GM19452 (cell line): ENCODE measurements around the gene KRT71.
"Not testable (repeated sequence)": the region's sequence is repeated elsewhere in the genome, so short reads cannot be mapped to it uniquely, and the experiment has no call there.

ENCODE experiments used
- ATAC-seq: cut with Tn5 transposase; IDR thresholded peaks from one replicate; pipeline ENCODE4 v1.9.1; 2021; ENCODE audit not compliant: unreplicated experiment

The KRT71 gene

DNA sequence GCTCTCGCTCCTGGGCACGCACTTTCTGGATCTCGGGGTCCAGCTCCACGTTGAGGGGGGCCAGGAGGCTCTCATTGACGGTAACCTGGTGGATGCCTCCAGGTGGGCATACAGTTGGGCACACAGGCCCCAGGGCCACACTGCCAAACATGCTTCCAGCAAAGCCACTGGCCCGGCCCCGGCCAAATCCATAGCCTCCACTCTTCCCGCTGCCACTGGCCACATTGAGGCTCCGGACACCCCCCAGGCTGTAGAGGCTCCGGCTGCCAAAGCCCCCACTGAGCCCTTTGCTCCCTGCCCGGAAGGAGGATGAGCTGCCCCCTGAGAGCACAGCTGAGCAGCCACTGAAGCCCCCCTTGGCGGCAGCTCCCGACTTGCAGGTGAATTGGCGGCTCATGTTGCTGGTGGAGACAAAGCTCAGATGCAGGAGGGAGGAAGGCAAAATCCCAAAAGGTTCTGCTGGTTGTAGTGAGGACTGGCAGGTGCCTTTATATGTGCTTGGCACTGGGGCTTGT, at the start of gene KRT71:
Gene KRT71 (minus strand): TSS at position 465 of the 515 bp plus-strand sequence. CDS start 68 bp downstream, at position 397.
- ATAC-seq = no peak

DNA sequence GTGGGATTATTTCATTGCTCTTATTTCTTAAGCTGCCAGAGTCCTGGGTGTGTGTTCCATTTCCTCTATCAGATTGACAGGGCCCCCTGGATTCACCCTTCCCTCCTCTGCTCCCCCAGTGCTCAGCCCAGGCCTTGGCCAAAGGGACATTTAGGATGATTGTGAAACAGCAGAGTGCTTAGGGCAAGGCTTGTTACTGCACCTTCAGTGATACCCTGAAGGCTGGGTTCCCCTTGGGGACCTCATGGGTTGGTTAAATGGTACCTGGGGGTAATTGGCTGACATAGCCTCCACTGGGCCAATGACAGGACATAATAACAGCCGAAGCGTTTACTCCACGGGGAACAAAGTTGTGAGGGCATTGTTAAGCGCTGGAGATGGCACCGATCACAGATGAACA, 49.6 kb upstream of the KRT71 start:
- no peak for ATAC-seq

DNA sequence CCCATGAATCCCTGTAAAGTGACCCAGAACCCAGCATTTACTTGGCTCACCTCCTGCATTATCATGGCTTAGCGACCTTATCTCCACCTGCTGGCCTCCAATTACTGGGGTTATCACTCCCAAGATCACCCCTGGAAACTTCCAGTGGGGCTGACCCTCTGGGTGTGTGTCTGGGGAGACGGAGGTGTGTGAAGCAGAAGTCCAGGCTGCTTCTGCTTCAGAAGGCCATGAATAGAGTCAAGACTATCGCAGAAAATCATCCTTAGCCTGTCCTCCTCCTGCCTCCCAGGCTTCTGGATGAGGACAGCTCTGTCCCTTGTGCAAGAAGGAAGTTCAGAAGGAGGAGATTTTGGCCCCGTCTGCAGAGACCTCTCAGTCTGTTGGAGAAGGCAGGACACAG, 48.7 kb upstream of the KRT71 start:
- no peak for ATAC-seq

DNA sequence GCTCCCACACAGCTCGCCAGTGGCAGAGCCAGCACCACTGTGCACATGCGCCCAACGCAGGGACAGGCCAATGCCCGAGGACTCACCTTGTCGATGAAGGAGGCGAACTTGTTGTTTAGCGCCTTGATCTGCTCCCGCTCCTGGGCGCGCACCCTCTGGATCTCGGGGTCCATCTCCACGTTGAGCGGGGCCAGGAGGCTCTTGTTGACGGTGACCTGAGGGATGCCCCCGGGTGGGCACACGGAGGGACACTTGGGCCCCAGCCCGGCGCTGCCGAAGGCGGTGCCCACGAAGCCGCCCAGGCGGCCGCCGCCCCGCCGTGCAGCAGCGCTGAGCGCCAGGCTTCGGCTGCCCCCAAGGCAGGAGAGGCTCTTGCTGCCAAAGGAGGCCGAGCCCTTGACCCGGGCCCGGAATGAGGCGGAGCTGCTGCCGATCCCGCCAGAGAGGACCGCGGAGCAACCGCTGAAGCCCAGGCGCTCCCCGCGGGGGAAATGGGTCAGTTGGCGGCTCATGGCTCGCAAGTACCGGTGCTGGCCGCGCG, 48.1 kb upstream of the KRT71 start, which contains the start of gene KRT72:
Gene KRT72 (minus strand): TSS at position 523 of the 541 bp plus-strand sequence. CDS start 11 bp downstream, at position 512.
- ATAC-seq = no peak

DNA sequence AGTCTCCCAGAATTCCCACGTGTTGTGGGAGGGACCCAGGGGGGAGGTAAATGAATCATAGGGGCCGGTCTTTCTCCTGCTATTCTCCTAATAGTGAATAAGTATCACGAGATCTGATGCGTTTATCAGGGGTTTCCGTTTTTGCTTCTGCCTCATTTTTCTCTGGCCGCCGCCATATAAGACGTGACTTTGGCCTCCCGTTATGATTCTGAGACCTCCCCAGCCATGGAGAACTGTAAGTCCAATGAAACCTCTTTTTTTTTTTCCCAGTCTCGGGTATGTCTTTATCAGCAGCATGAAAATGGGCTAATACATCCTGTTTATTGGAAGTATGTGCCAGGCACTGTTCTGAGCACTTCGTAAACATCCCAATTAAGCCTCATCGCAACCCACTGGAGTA, 47.5 kb upstream of the KRT71 start:
- no peak for ATAC-seq

DNA sequence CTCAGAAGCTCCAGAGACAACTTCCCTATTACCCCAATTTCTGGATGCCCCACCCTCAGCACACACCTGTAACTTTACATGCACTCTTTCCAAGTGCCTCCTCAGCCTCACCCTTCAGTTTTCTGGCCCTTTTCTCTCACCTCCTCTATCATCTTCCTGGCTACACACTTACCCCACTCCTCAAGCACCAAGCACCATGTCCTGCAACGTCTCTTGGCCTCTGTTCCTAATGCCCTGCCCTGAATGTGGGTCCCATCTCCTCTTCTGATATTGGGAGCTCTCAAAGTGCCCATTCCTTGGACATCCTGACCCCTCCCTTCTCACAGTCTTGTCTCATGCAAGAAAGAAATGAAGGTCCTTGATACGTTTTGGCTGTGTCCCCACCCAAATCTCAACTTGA, 47.1 kb upstream of the KRT71 start:
- no peak for ATAC-seq

DNA sequence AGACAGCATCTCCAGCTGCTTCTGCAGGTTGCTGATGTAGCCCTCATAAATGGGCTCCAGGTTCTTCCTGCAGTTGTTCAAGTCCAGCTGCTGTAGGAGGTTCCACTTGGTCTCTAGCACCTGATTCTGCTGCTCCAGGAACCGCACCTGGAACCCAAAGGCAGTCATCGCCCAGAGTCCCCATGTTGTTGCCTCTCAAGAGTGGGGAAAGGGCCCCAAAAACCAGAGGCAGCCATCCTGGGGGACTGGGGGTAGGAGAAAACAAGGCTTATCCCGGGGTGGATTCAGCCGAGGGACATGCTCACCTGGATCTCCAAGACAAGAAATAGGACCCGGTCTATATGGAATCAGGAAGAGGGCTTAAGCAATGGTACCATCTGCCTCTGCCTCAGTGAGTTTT, 46.0 kb upstream of the KRT71 start:
- ATAC-seq = no peak

DNA sequence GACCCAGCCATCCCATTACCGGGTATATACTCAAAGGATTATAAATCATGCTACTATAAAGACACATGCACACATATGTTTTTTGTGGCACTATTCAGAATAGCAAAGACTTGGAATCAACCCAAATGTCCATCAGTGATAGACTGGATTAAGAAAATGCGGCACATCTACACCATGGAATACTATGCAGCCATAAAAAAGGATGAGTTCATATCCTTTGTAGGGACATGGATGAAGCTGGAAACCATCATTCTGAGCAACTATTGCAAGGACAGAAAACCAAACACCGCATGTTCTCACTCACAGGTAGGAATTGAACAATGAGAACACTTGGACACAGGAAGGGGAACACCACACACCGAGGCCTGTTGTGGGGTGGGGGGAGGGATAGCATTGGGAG, 41.3 kb upstream of the KRT71 start:
- ATAC-seq = not testable (repeated sequence)

DNA sequence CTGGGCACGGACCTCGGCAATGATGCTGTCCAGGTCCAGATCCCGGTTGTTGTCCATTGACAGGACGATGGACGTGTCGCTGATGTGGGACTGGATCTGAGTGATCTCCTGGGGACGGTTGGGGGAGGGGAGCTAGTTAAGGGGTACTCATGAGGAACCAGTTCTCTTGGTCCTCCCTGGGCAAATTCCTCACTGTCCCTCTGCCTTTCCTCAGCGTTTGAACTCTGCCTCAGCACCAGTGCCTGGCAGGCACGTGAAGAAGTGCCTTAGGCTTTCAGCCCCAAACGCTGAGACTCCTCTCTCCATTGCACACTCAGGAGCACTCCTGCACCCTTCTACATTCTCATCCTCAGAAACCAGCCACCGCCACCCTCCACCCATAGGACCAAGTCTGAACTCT, 38.6 kb upstream of the KRT71 start:
- ATAC-seq = no peak

DNA sequence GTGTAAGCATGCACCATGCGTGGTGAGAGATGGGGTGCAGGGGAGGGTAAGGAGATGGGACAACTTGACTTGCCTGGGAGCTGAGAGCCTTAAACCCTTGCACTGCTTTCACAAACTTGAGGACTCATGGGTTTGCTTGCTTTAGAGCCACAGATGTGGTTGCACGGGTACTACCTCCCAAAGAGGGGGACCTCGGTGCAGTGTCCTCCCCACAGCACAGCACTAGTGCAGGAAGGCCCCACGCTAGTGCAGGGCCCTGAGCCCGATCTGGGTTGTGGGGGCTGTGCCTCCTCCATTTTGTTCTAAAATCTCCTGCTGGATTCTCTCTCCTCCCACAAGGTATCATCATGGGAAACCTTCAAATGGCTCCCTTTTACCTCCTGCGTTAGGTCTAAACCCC, 37.1 kb upstream of the KRT71 start:
- no peak for ATAC-seq

DNA sequence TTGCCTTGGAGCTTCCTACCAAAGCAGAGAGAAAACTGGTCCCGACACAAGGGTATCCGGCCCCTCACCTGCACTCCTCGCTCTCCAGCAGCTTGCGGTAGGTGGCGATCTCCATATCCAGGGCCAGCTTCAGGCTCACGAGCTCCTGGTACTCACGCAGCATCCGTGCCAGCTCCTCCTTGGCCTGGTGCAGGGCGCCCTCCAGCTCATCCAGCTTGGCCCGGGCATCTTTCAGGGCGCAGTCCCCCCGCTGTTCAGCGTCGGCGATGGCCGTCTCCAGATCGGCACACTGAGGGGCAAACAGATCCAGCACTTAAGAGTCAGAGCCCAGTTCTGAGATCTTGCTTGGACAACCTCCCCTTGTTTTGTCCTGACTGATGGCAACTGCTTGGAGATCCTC, 34.6 kb upstream of the KRT71 start:
- ATAC-seq = no peak

DNA sequence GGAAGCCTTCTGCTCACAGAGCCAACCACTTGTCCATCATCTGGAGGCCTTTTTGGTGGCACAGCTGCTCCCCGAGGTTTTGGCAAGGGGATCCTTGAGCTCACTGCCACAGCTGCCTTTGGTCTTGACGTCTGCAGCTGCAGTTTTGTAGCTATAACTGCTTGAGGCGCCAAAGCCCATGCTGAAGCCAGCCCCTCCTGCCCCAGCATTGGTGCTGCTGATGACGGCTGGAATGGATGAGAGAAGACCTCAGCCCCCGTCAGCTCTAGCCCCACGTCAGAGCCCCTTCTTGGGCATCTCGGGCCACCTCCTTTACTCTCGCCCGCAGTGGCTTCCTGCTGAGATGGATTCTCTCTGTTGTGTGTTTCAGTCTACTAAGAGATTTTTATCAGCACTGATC, 33.0 kb upstream of the KRT71 start:
- ATAC-seq = no peak

DNA sequence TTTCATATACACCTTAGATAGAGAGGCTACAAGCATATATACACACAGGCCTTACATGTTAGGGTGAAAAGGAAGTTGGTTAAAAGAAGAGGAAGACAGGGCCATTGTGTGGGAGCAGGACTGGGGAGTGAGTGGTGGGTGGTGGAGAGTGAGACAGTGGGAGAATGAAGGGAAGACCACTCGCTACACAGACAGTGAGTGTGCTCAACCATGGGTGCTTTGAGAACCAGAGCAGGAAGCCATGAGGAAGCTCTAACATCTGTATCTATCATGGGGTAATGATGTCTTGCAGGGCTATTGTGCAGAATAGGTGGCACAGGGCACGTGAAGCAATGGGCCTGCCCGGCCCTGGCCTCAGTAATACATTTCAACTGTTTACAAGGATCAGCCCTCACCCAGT, 32.1 kb upstream of the KRT71 start:
- ATAC-seq = no peak

DNA sequence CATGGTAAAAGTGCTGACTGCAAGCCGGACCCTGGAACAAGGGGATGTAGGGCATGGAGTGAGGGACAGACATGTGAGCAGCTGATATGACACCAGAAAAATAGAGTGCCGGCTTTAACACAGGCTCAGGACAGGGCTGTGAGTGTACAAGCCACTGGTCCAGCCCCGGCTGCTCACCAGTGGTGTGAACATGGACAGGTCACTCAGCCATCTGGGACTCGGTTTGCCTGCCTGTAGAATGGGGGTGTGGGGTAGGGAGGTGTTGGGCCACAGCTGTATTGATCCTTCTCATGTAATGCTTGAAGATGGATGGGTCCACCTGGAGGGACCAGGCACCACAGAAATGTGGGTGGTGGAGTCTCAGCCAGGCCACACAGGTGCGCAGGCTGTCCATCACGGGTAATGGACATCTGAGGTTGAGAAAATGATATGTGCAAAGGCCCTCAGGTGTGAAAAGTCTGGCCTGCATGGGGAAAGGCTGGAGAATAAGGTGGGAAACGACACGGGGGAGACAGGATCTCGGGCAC, 31.3 kb upstream of the KRT71 start:
- ATAC-seq = no peak

DNA sequence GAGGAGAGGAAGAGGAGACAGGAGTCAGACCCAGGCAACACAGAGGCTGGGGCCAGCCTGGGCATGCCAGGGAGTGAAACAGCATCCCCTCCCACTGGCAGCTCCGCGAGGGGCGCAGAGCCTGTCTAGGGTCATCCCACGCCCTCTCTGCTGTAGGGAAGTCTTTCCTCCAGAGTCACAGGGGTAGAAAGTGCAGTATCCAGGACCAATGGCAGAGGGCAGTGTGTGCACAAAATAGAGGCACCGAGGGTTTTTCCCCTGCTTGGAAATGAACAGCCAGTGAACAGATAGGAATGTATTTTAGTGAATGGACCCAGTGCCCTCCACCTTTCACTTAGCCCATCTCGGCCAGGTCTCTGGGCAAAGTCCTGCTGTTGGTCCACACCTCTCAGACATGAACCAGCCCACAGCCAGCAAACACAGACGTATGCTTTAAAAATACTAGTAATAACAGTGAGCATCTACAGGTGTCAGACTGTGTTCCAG, 30.1 kb upstream of the KRT71 start:
- no peak for ATAC-seq

DNA sequence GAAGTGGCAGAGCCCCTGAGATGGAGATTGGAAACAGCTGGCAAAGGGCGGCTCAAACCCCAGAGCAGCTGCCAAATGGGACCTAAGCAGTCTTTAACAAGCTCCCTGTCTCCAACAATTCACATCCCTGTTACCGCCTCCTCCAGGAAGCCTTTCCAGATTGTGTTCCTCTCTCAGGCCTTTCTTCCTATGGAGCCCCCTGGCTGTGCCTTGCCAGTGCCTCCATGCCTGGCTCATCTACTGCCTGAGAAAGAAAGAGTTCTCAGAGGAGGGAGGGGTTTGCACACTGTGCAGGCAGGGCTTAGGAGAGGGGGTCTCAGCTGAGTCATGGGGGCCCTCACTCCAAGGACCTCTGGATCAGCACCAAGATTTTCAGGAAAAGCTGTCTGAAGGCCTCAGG, 29.5 kb upstream of the KRT71 start:
- no peak for ATAC-seq

DNA sequence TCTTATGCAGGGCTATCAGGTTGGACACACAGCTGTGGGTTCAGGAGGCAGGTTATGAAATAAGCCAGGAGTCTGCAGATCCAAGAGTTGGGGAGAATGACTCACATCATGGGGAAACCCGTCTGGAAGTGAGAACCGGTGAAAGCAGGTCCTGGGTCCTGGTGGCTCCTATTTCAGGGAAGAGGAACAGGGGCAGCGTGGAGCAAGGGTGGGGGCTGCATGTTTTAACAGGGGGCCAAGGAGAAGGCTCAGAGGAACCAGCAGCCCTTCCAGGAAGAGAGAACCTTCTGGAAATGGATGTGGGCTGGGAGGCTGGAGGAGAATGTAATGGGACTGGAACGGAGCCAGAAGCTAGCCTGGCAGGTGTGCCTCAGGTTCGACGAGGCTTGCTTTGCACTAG, 28.5 kb upstream of the KRT71 start:
- ATAC-seq = no peak

DNA sequence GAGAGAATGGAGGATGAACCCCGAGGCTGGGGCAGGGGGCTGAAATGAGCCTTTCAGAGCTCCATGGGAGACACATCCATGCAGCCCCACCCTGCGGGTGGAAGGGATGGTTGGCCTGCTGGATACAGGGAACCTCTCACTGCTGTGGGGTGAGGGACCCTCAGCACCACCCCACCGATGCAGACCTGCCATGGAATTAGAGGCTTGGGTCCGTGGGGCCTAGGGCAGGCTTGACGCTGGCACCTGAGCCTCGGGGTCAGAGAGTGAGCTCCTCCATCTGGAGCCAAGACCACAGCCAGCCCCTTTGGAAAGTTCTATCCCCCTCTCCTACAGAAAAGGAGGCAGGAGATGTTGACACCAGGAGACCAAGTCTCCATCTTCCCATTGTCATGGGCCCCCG, 28.1 kb upstream of the KRT71 start:
- no peak for ATAC-seq

DNA sequence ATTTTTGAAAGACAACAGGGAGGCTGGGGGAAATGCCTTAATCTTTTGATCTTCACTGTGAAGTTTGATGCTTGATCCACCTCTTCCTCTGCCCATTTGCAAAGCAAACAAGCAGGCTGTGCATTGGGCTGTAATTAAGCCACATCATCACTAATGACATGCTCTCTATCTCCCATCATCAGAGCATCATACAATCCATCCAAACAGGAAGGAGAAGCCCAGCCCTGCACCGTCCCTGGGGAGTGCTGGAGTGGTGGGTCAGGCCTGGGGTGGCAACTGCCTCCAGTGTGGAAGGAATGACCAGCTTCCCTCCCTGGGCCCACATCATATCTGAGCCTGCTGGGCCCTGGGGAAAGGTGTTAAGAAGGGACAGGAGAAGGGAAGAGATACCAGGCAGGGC, 27.6 kb upstream of the KRT71 start:
- ATAC-seq = no peak

DNA sequence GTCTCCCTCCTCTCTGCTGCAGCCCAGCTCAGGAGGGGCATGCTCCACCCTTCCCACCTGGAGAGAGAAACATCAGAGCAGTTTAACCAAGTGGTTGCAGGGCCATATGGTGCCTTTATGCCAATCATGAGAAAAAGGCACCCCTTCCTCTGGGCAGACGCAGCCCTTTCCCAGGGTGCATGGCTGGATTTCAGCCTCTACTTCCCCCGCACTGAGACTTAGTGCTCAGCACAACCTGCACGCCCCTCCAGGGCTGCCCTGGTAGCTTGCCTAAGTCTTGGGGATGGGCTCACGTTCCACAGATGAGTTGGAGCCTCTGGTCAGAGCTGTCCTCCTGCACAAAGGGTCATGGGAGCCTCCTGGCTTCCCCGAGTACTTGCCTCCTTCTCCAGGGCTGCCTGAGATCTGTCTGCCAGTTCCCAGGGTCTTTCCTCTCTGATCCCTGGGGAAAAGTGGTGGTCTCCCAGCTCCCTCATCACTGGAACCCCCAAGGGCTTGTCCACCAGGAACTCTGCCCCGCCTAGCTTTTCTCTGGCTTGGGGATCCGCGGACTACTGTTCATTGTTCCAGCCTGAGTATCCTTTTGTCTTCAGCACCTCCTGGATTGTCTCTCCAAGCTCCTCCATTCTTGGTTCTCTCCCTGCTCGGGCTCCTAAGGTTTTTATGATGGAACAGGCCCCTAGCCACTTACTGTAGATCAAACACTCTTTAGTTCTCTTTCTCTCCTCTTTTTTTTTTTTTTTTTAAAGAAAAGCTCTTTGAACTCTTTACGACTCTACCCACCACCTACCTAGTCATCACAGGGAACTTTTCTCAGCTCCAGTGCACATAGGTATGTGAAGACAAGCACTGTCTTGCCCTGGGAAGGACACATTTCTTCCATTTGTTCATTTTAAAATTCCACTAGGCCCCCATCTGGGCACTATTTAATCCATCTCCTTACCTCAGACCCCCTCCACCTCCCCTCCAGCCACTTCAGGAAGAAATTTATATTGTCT, 26.8 kb upstream of the KRT71 start:
- ATAC-seq = no peak

DNA sequence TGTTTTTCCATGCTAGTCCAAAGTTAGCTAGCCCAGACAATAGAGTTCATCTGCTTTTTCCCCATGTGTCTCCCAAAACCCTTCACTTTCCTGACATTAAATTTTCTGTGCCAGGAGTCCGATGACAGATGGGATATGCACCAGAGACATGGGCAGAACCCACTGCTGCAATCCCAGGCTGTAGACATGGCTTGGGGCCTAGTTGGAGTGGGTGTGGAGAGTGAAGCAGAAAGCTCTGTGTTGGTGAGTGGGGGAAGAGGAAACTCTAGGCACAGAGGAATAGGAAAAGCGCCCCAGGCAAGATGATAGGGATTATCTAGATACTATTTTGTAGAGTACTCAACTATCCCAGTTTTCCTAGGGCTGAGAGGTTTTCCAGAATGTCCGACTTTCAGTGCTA, 25.5 kb upstream of the KRT71 start:
- no peak for ATAC-seq

DNA sequence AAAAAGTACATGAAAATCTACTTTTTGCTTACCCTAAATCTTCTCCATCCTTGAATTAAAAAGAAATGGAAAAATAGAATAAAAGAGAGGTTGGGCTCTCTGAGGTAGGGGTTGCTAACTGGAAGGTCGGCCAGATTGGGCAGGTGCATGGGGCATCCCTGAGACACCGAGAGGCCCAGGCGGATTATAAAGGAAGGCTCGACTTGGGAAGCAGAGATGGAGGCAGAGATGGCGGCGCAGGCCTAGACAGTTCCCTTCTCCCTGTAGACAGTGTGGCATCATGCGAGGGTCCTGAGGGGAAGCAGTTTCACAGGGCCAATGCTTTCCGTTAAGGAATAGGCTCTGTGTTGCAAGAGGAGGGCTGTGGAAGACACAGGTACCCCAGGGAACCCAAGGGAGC, 24.4 kb upstream of the KRT71 start:
- no peak for ATAC-seq
